Fibroblast of lung (primary cell): ENCODE measurements around the gene PPOX.

Experiments used
- CTCF ChIP-seq, 2 donors: IDR thresholded peaks in 1 of 2; conservative IDR thresholded peaks in 1 of 2; 1 replicate in 1 of 2; 2 replicates in 1 of 2; pipeline ENCODE4 v1.5.1; 2011 to 2012; ENCODE audit warnings: low read length in 2 of 2, control low read depth in 1 of 2, inconsistent platforms in 1 of 2, low read depth in 1 of 2, mild to moderate bottlenecking in 1 of 2
- EZH2 ChIP-seq: IDR thresholded peaks from 2 replicates; pipeline ENCODE4 v1.5.1; 2012; ENCODE audit warnings: low read length, control low read depth, mild to moderate bottlenecking; ENCODE audit errors: missing control alignments

- TF ChIP-seq EZH2 (no peak), CTCF (conservative IDR thresholded peaks at IDR 0.05 in 1 of 2, IDR thresholded peaks at IDR 0.05 in 1 of 2; ENCODE audit: low read depth in 1 of 2, low read length in 2 of 2) (no peak)
Measured at GRCh38 chr1:161187311-161187710, 21.1 kb downstream of the PPOX start.
